A549 (cell line): ENCODE results near the gene DDX18. TPM values are rescaled to one million over a fixed set of nuclear protein-coding genes. Genes with fewer than 3 reads are reported as not detected.

Source experiments
- ATAC-seq, 2 experiments: fragments of 200-7000 bp in 1 of 2; fragments of >200 bp in 1 of 2; cut with Nextera tagmentation in 1 of 2; cut with Tn5 transposase in 1 of 2; 3 replicates each; pipeline versions ENCODE4 v1.8.0 to v1.9.1; 2018 to 2020; ENCODE audit warnings: mild to moderate bottlenecking in 1 of 2, moderate library complexity in 1 of 2
- CTCF ChIA-PET: fragments of 300-600 bp; sonication (Branson Sonifier 250); formaldehyde crosslinking; extraction: SDS; loops from one replicate; lab custom pipeline; 2021; ENCODE audit warnings: antibody characterized with exemption, inconsistent platforms; lab: Yijun Ruan, JAX
- POLR2A ChIA-PET: fragments of 350-600 bp; formaldehyde crosslinking; extraction: SDS; loops from one replicate; lab custom pipeline; 2021; ENCODE audit warnings: antibody characterized with exemption, inconsistent platforms; lab: Yijun Ruan, JAX
- DNase-seq, 2 experiments: peaks; one replicate each; pipeline versions ENCODE4 v3.0.0 to v3.0.0-alpha.2; 2011 to 2016; ENCODE audit warnings: low read depth in 1 of 2, low spot score in 1 of 2
- FAIRE-seq: peaks from 2 replicates; lab custom pipeline; 2011; peaks lifted over from hg19 to GRCh38; lab: Jason Lieb, UNC
- H3K27ac ChIP-seq, 2 experiments: fragments of >200 bp; sonication (Bioruptor Twin); formaldehyde crosslinking; 3 replicates each; pipeline ENCODE4 v1.5.1; 2016 to 2017
- H3K4me1 ChIP-seq: fragments of >200 bp; sonication (Bioruptor Twin); formaldehyde crosslinking; 3 replicates; pipeline ENCODE4 v1.6.1; 2016
- H3K4me2 ChIP-seq: fragments of >200 bp; sonication (Bioruptor Twin); formaldehyde crosslinking; 3 replicates; pipeline ENCODE4 v1.6.1; 2016
- H3K4me3 ChIP-seq: fragments of >200 bp; sonication (Bioruptor Twin); formaldehyde crosslinking; 3 replicates; pipeline ENCODE4 v1.5.1; 2016
- H3K9me3 ChIP-seq: fragments of >200 bp; sonication (Bioruptor Twin); formaldehyde crosslinking; 3 replicates; pipeline ENCODE4 v1.6.1; 2016
- ATOH8 ChIP-seq: fragments of 250-450 bp; sonication (Bioruptor Pico); IDR thresholded peaks from 2 replicates; pipeline ENCODE4 v1.5.0; 2020; ENCODE audit warnings: low read depth, mild to moderate bottlenecking, moderate library complexity
- CHD2 ChIP-seq: fragments of 150-350 bp; IDR thresholded peaks from 2 replicates; pipeline ENCODE4 v1.6.1; 2014; ENCODE audit warnings: low read length; ENCODE audit not compliant: partially characterized antibody
- EHMT2 ChIP-seq: fragments of 200-600 bp; sonication (generic); IDR thresholded peaks from 2 replicates; pipeline ENCODE4 v1.6.1; 2016; ENCODE audit warnings: antibody characterized with exemption, low read depth, mild to moderate bottlenecking, moderate library complexity
- GATA3 ChIP-seq: IDR thresholded peaks from 2 replicates; pipeline ENCODE4 v1.6.1; 2012; ENCODE audit warnings: borderline replicate concordance
- HDAC2 ChIP-seq: fragments of 200-600 bp; sonication (generic); IDR thresholded peaks from 2 replicates; pipeline ENCODE4 v1.6.1; 2016
- HES2 ChIP-seq: fragments of >200 bp; sonication (Bioruptor Twin); formaldehyde crosslinking; IDR thresholded peaks from 2 replicates; pipeline ENCODE4 v1.6.1; 2016
- HOXA7 ChIP-seq: fragments of 250-450 bp; sonication (Bioruptor Pico); IDR thresholded peaks from 2 replicates; pipeline ENCODE4 v1.5.0; 2020; ENCODE audit warnings: mild to moderate bottlenecking, moderate library complexity
- JUN ChIP-seq, 2 experiments: fragments of >200 bp; sonication (Bioruptor Twin); formaldehyde crosslinking; IDR thresholded peaks; 2 replicates in 1 of 2; 3 replicates in 1 of 2; pipeline ENCODE4 v1.6.1; 2016 to 2017
- MAFK ChIP-seq: fragments of 450-650 bp; IDR thresholded peaks from 2 replicates; pipeline ENCODE4 v1.6.1; 2014; ENCODE audit not compliant: partially characterized antibody
- MAX ChIP-seq: IDR thresholded peaks from 2 replicates; pipeline ENCODE4 v1.6.1; 2012
- PBX3 ChIP-seq: IDR thresholded peaks from 2 replicates; pipeline ENCODE4 v1.6.1; 2012
- REST ChIP-seq: fragments of 200-600 bp; sonication (generic); IDR thresholded peaks from 2 replicates; pipeline ENCODE4 v1.6.1; 2016; ENCODE audit warnings: antibody characterized with exemption, mild to moderate bottlenecking, moderate library complexity
- RNF2 ChIP-seq: fragments of 200-600 bp; sonication (generic); IDR thresholded peaks from 2 replicates; pipeline ENCODE4 v1.6.1; 2016; ENCODE audit warnings: low read depth, mild to moderate bottlenecking, antibody characterized with exemption, moderate library complexity, borderline replicate concordance
- SMC3 ChIP-seq: fragments of >200 bp; sonication (Bioruptor Twin); formaldehyde crosslinking; IDR thresholded peaks from 3 replicates; pipeline ENCODE4 v1.6.1; 2018; ENCODE audit warnings: inconsistent platforms
- ZC3H11A ChIP-seq: fragments of 450-650 bp; IDR thresholded peaks from 2 replicates; pipeline ENCODE4 v1.6.1; 2014; ENCODE audit warnings: antibody characterized with exemption, mild to moderate bottlenecking
- ZSCAN20 ChIP-seq: fragments of 250-450 bp; sonication (Bioruptor Pico); IDR thresholded peaks from 2 replicates; pipeline ENCODE4 v1.8.0; 2022; ENCODE audit warnings: mild to moderate bottlenecking, moderate library complexity
- WGBS: methylation state at CpG from one replicate; pipeline ENCODE4 v1.1.6; 2017; ENCODE audit errors: missing lambda C conversion rate; 5-methylcytosine and 5-hydroxymethylcytosine counted together
- polyA plus RNA-seq, 4 experiments: library from polyadenylated mRNA; depleted of rRNA in 3 of 4; stranded (reverse); fragments of >200 nt; fragmentation: RNase III in 1 of 4; extraction: RNeasy Plus Mini Kit Qiagen cat#74134 plus additional on column Dnase treatment in 1 of 4; gene quantifications; 2 replicates in 3 of 4; 3 replicates in 1 of 4; pipeline ENCODE4 v1.2.3, GENCODE V29; 2011 to 2017

The DDX18 gene
- polyA plus RNA-seq, 2 of the 4 experiments (the other 2 are of a cell fraction), result 66.6 to 115 TPM

- peak; percentile 90 for TF ChIP-seq REST
- TF ChIP-seq MAX, result no peak
- TF ChIP-seq EHMT2, result 0 out of 2 replicates have a peak, but pooled peaks have one; percentile 50
- TF ChIP-seq, all 56 proteins: peak for 2
- ATAC-seq (peak; percentile 38 to 41; a peak in 5 of 6 replicates), FAIRE-seq (no peak), DNase-seq (peak in 1 of 2 experiments; percentile 5)
- Histone ChIP-seq H3K27ac (no peak overlapping the region), H3K4me2 (no peak overlapping the region), H3K4me3 (no peak overlapping the region), H3K9me3 (no peaks in the 10 kb centered on the region), H3K4me1 (no peaks in the 10 kb centered on the region)
- ChIA-PET POLR2A (no interaction called here), CTCF (interaction anchor here (0.7 to 5.5 kb wide), 5 partner anchors 19 to 171 kb away, joined by 3 to 92 read pairs (median 3); partner anchors contain the start of gene DDX18)
- WGBS, result 93% methylated on average over 9 of the region's 9 CpGs
Observed at GRCh38 chr2:117832905-117833613, 18.6 kb downstream of the DDX18 start.

GRCh38 chr2:117833911-117834310 lies 19.4 kb downstream of the DDX18 start:
- WGBS, result 94% methylated on average over 3 of the region's 3 CpGs
- TF ChIP-seq ATOH8, result no peak
- TF ChIP-seq ZSCAN20 (CRISPR knock-in tag), result no peak
- TF ChIP-seq JUN (IDR thresholded peaks at IDR 0.05), result no peak
- no peak for TF ChIP-seq EHMT2
- TF ChIP-seq ZC3H11A, result no peak
- no peak for TF ChIP-seq MAFK
- no peak for TF ChIP-seq MAX
- no peak for TF ChIP-seq SMC3
- TF ChIP-seq RNF2, result no peak
- no peak for TF ChIP-seq HES2
- no peak for TF ChIP-seq HDAC2
- TF ChIP-seq HOXA7, result no peak
- TF ChIP-seq GATA3, result no peak
- no peak for TF ChIP-seq PBX3
- no peak for TF ChIP-seq CHD2
- H3K4me1 ChIP-seq, result no peaks in the 10 kb centered on the region
- FAIRE-seq, result no peak
- CTCF ChIA-PET, result interaction anchor here (0.7 to 5.5 kb wide), 4 partner anchors 20 to 170 kb away, joined by 3 to 92 read pairs (median 20); partner anchors contain the start of gene DDX18
- H3K9me3 ChIP-seq, result no peaks in the 10 kb centered on the region
- no peak overlapping the region for H3K4me3 ChIP-seq
- DNase-seq, result no peak
- POLR2A ChIA-PET, result no interaction called here
- no peak overlapping the region for H3K27ac ChIP-seq
- no peak overlapping the region for H3K4me2 ChIP-seq
- no peak for ATAC-seq
